Gastroesophageal sphincter (tissue), 3 donors: ENCODE measurements around the gene GAP43.

Experiments
- CTCF ChIP-seq, 4 experiments: fragments of 200-600 bp in 2 of 4; fragments of 450-650 bp in 2 of 4; sonication (generic) in 1 of 4; IDR thresholded peaks; one replicate each; pipeline ENCODE4 v1.5.1; 2017 to 2019; ENCODE audit warnings: antibody characterized with exemption in 4 of 4, mild to moderate bottlenecking in 2 of 4, moderate library complexity in 2 of 4
- POLR2A ChIP-seq, 2 donors: fragments of 450-650 bp; IDR thresholded peaks; one replicate each; pipeline ENCODE4 v1.6.1; 2017; ENCODE audit warnings: antibody characterized with exemption in 2 of 2, mild to moderate bottlenecking in 2 of 2, moderate library complexity in 1 of 2
- POLR2AphosphoS5 ChIP-seq: sonication (generic); formaldehyde crosslinking; IDR thresholded peaks from one replicate; pipeline ENCODE4 v1.6.1; 2017; ENCODE audit warnings: antibody characterized with exemption

DNA sequence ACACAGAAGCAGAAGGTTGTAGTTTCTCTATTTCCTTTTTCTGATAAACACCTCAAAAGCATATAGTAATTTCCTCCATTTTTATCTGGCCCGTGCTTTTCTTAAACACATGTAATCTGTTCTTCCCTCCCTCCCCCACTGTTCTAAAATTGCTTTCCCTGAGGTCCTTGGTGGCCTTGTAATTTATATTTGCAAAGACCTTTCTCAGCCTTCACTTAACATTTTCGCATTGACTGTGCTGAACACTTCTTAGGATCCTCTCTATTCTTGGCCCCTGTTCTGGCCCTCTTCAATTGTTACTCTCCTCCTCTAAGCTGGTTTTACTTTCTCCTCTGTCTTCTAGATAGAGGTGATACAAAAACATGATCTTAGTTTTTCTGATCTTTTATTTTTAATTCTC, 28.3 kb downstream of the GAP43 start:
- TF ChIP-seq CTCF (IDR thresholded peaks at IDR 0.05) (no peak), POLR2AphosphoS5 (no peak), POLR2A (IDR thresholded peaks at IDR 0.05) (no peak)
